HT-29 (cell line): ENCODE measurements around the gene SHC3. TPM values are rescaled to one million over a fixed set of nuclear protein-coding genes. Genes with fewer than 3 reads are reported as not detected.

Experiments
- DNase-seq: peaks from one replicate; pipeline ENCODE4 v3.0.0-alpha.2; 2015; ENCODE audit warnings: low spot score
- total RNA-seq: library from RNA; depleted of rRNA; stranded (reverse); fragments of >200 nt; shearing (Covaris generic); gene quantifications from 2 replicates; pipeline ENCODE4 v1.2.3, GENCODE V29; 2014

Gene SHC3
- total RNA-seq, 1 experiment from 2014 or later, result 0.23 TPM

DNA sequence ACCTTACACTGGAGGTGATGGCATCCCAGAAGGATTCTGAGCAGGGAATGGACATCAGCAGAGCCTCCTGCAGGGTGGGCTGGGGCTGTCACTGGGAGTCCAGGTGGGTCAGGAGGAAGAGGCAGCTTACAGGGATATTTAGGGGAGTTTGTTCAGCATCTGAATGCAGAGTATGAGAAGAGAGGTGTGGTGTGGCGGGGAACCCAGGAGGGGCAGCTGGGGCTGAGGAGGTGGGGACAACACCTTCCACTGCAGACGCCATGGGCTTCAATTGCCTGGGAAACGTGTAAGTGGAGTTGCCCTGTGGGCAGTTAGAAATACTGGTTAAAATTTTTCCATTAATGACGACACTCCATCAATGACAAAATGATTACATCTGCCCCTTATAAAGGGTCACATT, 153.9 kb downstream of the SHC3 start:
- no peak for DNase-seq

GRCh38 chr9:89023740-89024139, 154.9 kb downstream of the SHC3 start:
- no peak for DNase-seq

DNA sequence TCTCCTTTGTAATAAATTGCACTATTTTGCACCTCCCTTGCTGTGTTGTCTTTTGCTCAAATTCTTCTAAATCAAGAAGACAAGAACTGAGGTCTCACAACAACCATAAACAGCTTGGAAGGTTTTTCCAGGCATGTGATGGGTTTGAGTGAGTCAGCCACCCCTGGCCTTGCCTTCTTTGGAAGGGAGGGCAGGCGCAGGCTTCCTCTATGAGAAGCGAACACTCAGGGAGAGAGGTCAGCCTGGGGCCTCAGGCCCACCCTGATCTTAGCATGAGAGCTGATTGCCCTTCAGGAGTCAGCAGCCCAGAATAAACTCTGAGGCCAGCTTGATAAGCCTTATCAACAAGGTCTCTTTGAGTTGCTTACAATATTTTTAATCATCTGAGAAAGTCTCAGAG, 155.7 kb downstream of the SHC3 start:
- DNase-seq, result no peak

GRCh38 chr9:89022001-89022759, 156.4 kb downstream of the SHC3 start:
- DNase-seq, result peak; percentile 76

- peak; percentile 60 for DNase-seq
Observed at GRCh38 chr9:89021154-89021803, 157.3 kb downstream of the SHC3 start.

DNA sequence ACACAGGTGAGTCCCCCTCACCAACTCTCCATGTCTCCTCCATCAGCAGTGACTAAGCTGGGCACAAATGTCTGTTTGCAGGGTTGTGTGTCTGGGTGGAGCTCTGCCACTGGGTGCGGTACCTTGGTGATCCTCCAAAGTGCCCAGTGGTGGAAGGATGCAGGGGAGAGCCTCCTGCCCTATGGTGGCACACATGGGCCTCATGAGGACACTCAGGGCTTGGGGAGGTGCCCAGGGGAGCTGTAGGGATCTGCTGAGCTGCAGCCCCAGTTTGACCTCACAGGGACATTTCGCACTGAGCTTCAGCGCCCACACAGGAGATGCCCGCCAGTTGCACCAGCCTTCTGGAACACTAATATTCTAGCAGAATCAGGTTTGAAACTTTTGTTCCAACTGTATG, 157.9 kb downstream of the SHC3 start:
- DNase-seq, result no peak

GRCh38 chr9:89015336-89015735, 163.3 kb downstream of the SHC3 start:
- DNase-seq, result no peak

DNA sequence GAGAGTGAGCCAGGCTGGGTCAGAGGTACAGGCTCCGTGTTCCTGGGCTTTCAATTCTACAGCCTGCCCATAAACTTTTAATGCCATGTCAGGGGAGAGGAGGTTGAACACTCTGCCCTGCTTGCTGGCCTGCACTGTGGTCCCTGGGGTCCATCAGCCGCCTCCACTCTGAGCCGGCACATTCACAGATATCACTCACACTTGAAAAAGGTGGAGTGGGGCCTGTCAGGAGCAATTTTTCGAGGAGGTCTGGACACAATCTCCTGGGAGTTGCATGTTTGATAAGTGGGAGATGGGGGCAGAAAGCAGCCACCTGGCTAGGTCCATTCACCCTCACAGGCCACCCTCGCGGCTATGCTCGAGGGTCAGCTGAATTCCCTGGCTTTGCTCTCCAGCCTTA, 164.5 kb downstream of the SHC3 start:
- DNase-seq, result no peak

DNA sequence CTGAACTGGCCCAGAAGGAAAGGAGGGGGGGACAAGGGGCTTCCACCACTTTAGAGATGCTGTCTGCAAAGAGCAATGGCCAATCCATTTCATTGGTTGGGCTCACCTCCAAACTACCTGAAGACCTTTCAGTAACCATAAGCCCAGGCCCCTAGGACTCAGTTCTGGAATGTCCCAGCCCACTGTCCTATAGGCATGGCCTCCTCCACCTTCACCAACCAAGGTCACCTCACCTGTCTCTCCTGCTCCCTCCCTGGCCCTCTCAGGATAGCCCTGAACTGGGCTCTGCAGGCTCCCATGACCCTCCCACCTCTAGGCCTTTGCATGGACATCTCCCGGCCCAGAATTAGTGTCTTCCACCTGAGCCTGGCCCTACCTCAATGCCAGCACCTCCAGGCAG, 165.0 kb downstream of the SHC3 start:
- no peak for DNase-seq

- no peak for DNase-seq
Observed at GRCh38 chr9:89012294-89013042, 166.2 kb downstream of the SHC3 start.

DNA sequence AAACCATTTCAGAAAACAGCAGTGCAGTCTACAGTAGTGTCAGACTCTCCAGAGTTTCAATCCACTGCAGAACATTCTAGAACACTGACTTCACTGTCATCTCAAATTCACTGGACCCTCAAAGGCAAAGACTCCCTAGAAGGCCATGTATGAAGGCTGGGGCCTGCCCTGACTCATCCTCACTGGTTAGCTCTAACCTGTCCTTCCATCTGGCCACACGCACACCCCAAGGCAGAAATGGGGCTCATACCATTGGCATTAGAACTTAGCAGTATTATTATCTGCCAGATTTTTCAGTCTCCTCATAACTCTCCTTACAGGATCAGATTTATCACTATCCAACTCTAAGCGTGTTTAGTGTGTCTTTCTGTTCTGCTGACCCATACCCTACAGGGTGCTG, 166.9 kb downstream of the SHC3 start:
- DNase-seq, result no peak

DNA sequence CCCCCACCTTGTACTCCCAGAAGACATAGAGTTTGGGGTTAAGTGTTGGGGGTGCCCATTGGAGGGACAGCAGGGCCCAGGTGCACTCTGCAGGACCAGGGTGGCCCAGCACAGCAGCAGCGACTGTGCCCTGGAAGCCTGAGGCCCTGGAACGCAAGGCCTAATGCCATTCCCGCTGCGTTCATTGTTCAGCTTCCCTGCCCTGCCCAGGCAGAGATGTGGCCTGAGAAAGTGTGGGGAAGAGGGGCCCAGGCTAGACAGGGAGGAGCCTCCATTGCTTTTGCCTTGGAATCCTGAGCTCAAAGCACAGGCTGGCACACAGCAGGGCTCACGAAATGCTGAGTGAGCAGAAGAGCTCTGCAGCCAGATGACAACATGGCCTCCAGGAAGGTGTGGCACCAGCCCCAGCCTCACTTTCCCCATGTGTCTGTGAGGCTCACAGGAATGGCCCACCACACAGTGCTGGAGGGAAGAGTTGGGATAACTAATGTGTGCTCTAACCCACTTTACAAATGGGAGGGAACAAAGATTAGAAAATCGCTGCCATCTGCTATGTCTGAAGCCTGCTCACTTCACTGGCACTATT, 168.0 kb downstream of the SHC3 start:
- DNase-seq, result no peak

DNA sequence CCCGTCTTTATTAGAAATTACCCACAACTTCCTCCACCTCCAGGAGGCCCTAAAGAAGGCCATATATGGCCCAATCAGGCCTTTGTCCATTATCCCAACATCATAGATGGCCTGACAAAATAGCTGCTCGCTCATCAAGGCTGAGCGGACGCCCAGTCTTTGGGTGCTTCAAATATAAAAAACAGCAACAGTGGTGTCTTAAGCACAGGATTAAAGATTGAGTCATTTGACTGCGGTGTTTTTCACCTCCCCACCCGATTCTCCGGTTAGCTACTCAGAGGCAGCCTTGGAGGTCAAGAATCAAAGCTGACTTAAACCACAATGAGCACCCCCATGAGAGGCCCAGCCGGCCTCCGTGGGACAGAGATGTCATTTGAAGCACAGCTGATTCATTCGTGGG, 168.6 kb downstream of the SHC3 start:
- no peak for DNase-seq

DNA sequence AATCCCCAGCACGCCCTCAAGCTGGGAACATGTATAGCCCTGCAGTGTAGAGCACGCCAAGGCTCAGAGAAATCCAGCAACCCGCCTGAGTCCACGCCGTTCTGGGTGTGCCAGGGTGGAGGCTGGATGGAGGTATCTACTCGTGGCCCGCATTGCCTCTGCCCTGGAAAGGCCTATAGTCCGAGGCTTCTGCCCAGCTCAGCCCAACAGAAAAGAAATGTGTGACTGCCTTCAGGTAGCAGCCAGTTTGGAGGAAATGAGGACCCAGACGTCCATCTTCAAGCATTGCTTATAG, 169.1 kb downstream of the SHC3 start:
- DNase-seq, result no peak

DNA sequence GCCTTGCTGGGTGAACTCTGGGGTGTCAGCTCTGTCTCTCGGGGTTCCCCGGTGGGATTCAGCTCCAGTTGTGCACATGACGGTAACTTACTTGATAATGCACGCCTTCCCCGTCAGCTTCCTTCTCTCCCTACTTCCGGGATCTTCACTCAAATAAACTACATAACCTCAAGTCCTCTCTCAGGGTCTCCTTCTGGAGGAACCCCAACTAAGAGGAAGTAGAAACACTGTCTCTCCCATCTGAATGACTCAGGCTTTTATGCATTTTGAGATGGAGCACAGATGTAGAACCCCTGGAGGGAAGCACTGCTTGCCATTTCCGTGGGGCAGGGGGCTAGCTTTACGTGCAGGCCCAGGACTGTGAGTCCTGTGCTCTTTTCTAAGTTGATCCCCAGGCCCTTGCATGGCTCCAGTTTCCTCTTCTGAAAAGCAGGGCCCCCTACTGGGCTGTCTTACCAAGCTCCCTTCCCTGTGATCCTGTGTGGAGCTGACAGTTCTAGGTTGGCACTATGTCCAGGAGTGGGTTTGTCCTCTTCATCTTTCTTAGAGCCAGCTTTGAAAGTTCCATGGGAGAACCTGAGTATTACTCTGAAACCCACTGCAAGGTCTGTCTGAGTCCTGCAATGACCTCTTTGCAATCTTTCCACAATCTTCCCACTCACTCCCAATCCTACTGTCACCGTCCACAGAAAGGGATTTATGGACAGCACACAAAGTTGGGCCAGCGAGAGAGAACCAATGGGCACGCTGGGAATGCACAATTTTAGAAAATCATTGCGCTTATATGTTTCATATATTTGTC, 169.7 kb downstream of the SHC3 start:
- DNase-seq, result no peak

GRCh38 chr9:89008055-89008743, 170.4 kb downstream of the SHC3 start:
- no peak for DNase-seq

DNA sequence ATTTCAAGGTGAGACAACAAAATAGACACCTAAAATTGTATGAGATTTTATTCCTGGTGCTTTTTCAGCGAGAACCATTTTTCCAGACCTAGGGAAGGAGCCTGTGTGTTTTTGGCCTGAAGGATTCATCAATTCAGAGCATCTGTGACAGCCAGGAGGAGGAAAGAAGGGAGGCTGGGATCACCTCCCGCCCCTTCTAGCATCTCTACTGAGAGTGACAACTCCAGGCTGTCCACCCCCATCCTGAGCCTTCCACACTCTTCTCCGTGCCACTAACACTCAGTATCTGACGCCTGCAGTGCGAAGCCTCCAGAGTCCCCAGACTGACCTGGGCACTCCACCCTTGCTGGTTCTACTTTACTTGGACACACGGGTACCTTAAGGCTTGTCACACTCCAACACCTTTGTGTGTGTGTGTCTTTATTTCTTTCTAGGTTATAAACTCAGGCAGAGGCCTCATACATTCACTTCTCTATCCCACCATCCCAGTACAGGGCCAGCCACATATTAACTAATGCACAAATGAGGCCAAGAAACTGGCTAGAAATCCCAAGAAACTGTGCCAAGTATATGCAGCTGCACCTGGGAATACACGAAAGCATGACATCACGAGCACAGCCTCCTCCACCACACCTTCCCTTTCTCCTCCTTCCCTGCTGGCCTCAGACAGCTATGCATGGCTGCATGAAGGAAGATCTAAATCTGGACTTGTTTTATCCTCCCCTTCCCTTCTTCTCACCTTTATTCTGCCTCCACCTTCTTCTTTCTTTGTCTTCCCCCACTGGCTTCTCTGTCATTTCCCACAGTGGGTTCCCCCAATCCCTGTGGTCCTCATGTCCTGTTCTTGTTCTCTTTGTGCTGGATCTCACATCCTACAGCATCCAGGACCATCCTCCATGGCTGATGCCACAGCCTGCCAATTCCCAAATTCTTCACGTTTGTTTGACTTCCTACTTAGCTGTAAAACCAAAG, 171.3 kb downstream of the SHC3 start:
- no peak for DNase-seq

DNA sequence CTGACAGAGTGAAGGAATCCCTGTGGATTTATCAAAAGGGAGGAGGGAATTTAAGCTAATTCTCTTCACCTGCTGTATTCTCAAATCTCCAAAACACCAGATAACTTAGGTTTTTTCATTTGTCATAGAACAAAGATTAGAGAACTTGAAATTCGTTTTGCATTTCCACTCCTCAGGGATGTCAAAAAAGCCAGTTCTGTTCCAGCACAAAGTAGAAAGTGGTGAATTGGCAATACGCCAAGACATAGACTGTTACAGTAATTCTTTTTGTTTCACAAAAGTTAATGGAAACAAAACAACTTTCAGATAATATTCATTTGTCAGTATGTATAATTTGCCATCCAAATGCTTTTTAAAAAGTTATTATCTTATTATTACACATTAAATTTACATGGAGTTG, 172.4 kb downstream of the SHC3 start:
- no peak for DNase-seq

DNA sequence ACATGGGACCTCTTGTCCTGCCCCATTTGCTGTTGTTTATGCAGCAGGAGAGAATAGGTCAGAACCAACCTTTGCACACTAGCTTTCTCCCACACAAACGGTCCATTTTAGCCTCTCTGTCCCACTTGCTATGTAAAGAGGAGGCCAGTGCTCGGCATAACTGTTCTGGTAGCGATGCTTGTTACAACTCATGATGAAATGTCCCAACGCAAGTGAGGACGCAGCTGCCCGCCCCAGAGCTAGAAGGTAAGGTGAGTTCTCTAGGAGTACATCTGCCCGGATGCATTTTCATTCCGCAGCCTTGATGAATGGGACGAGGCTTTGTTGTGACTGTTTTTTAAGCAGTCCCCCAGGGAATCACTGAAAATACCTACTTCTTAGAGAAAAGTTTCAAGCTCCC, 173.3 kb downstream of the SHC3 start:
- DNase-seq, result no peak

- no peak for DNase-seq
Observed at GRCh38 chr9:89002987-89003386, 175.6 kb downstream of the SHC3 start.
